ENCODE data around the gene NCR2.

Gene NCR2

DNA sequence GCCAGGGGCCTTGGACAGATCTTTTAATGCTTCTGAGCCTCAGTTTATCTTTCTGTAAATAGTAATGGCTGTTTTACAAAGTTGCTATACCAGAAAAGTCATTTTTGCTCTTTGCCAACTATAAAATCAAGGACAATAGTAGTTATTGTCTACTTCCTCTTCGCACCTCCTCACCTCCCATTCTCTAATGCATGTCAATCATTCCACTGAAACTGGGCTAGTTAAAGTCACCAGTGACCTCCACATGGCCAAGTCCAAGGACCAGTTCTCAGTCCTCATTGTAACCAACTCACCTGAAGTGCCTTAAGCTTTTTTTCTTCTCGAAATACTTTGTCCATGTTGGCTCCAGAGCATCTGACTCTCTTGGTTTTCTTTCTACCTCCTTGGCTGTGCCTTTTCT lies 51.2 kb downstream of the NCR2 start:
- in situ Hi-C loops (cut with MboI; ENCODE audit: low sequenced_read_pairs), result no loop called here

DNA sequence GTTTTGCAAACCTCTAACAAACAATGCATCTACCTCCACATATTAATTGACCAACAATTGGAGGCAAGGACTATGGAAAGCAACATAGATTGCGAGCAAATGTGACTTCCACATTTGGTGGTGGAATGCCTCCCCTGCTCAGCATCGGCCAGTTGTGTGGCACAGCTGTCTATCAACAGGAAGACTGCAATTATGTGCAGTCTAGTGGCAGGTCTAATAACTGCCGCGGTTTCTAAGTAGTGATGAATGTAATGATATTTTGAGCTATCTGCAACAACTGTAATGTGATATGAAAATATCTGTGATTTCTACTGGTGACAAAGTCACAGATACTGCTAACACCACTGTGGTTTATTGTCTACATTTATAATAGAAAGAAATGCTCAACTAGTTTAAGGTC lies 56.8 kb downstream of the NCR2 start:
- in situ Hi-C loops (cut with MboI; ENCODE audit: low sequenced_read_pairs), result no loop called here

DNA sequence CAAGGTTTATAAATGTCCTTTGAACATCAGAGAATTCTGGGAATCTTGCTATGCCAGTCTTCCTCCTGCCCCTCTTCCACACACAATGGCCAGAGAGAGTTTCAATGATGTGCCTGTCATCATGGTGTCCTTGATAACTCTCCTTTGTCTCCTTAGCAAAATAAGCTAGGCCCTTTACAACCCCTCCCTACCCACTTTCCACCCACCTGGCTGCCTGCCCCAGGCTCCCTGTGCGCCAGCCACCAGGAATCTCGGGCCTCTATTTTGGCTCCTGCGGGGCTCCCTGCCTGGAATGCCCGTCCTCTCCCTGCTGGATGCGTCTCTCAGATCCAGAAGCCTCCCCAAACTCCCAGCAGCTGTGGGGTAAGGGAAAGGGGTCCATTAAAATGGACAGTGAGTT lies 60.9 kb downstream of the NCR2 start:
- in situ Hi-C loops (cut with MboI; ENCODE audit: low sequenced_read_pairs), result no loop called here

DNA sequence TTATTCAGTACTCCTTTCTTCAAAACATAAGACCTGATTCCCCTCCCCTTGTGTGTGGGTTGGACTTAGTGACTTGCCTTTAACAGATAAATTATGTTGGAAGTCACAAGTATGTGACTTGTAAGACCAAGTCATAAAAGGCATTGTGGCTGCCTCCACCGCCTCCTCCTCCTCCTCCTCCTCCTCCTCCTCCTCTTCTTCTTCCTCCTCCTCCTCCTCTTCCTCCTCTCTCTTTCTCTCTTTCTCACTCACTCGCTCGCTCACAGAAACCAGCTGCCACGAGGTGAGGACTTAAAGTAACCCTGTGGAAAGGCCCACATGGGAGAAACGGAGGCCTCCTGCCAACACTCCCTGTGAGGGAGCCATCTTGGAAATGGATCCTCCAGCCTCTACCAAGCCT lies 64.0 kb downstream of the NCR2 start:
- in situ Hi-C loops (cut with MboI; ENCODE audit: low sequenced_read_pairs), result no loop called here
